ENCODE measurements around the gene MICALL2. TPM values are rescaled to one million over a fixed set of nuclear protein-coding genes. Genes with fewer than 3 reads are reported as not detected.

The MICALL2 gene
- 13.4 and 37.8 TPM in 2 replicates for total RNA-seq

GRCh38 chr7:1458683-1459511 is at the start of gene MICALL2:
TSS of gene MICALL2 (minus strand) at chr7:1459470. CDS start at chr7:1459326, 144 bp downstream.

GRCh38 chr7:1503816-1504775 is 44.8 kb upstream of the MICALL2 start, which contains the start of gene INTS1:
TSS of gene INTS1 (minus strand) at chr7:1504389. CDS start at chr7:1503960, 429 bp downstream.

Other genes starting within 250 kb of the MICALL2 start
- not detected in 2 replicates for gene UNCX, start 226.6 kb downstream of the MICALL2 start, total RNA-seq
- 37.2 and 39.2 TPM in 2 replicates for gene INTS1, start 44.9 kb upstream of the MICALL2 start, total RNA-seq
- 18.8 and 36.5 TPM in 2 replicates for gene MAFK, start 71.2 kb upstream of the MICALL2 start, total RNA-seq
- 0.19 TPM in 1 of 2 replicates, not detected in the other for gene TMEM184A, start 96.7 kb upstream of the MICALL2 start, total RNA-seq
- 24.2 and 30.9 TPM in 2 replicates for gene PSMG3, start 110.6 kb upstream of the MICALL2 start, total RNA-seq
- 0.28 and 1.2 TPM in 2 replicates for gene ELFN1, start 210.8 kb upstream of the MICALL2 start, total RNA-seq